HG03439 (cell line): ENCODE data around the gene SLAMF6.
"Not testable (repeated sequence)": the region's sequence is repeated elsewhere in the genome, so short reads cannot be mapped to it uniquely, and the experiment has no call there.

Source experiments
- ATAC-seq: cut with Tn5 transposase; IDR thresholded peaks from one replicate; pipeline ENCODE4 v1.9.1; 2021; ENCODE audit warnings: mild to moderate bottlenecking, moderate library complexity; ENCODE audit not compliant: unreplicated experiment

Gene SLAMF6

GRCh38 chr1:160515908-160516307, 7.1 kb downstream of the SLAMF6 start:
- not testable (repeated sequence) for ATAC-seq

DNA sequence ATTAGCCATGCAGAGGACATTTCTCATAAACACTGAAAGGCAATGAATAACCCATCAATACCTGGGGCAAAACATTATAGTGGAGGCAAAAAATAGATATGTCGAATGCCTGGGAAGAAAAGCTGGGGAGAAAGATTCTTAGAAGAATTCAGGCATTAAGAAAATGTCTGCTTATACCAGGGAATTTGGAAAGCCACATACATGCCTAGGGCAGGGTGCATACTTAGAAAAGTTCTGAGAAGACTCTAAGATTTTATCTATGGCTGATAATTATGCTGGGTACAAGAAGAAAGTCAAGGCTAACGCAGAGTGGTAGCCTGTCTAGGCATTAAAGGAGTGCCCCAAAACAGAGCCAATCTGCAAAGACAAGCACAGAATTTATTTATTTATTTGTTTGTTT, 18.4 kb downstream of the SLAMF6 start:
- ATAC-seq = no peak

DNA sequence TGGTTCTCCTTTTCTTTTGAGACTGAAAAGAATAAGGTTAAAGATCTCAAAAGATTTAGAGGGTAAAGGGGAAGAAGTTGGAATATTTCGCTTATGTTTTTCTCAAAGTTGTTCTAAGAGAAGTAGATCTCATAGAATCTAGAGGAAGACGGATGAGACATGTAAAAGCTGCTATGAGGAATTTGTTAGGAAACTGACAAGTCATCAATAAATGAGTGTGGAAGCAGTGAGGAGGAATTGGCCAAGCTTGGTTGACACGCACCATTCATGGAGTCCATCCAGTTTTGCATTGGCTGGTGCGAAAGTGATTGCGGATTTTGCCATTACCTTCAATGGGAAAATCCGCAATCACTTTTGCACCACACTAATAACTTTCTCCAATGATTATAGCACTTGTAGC, 20.0 kb downstream of the SLAMF6 start:
- ATAC-seq = no peak

DNA sequence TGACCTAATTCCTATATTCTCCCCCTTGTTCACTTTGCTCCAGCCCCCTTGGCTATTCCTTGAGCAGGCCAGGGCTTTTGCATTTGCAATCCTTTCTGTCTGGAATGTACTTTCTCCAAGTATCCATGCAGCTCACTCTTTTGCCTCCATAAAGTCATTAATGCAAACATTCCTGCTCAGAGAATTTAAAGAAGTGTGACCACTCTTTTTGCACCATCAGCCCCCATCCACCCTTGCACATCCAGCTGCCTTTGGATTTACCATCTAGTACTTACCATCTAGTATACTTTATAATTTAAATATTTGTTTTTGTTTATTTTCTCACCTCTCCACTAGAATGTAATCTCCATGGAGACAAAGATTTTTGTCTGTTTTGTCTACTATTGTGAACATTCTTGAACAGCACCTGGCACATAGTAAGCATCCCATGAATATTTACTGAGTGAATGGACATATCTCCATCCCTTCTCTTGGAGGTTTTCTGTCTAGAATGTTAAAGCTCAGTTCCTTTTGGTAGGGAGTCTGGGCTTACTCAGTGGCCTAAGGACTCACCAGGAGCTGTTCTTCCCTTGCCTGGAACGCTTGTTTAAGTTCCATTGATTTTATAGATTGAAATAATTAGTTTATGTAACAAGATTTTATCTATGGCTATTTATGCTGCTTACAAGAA, 22.6 kb downstream of the SLAMF6 start:
- ATAC-seq = no peak

GRCh38 chr1:160499631-160500030, 23.4 kb downstream of the SLAMF6 start:
- no peak for ATAC-seq

DNA sequence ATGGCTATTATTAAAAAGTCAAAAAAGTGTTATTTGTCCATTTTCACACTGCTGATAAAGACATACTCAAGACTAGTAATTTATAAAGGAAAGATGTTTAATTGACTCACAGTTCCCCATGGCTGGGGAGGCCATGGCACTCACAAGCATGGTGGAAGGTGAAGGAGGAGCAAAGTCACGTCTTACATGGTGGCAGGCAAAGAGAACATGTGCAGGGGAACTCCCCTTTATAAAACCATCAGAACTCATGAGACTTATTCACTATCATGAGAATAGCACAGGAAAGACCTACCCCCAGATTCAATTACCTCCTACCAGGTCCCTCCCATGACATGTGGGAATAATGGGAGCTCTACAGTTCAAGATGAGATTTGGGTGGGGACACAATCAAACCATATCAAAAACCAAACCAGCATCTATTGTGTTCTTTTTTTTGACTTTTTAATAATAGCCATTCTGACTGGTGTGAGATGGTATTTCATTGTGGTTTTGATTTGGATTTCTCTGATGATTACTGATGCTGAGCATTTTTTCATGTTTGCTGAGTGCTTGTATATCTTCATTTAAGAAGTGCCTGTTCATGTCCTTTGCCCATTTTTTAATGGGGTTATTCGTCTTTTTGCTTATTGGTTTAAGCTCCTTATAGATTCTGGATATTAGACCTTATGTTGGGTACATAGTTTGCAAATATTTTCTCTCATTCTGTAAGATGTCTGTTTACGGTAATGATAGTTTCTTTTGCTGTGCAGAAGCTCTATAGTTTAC, 24.6 kb downstream of the SLAMF6 start:
- ATAC-seq = not testable (repeated sequence)

- no peak for ATAC-seq
Measured at GRCh38 chr1:160496334-160496733, 26.7 kb downstream of the SLAMF6 start.

DNA sequence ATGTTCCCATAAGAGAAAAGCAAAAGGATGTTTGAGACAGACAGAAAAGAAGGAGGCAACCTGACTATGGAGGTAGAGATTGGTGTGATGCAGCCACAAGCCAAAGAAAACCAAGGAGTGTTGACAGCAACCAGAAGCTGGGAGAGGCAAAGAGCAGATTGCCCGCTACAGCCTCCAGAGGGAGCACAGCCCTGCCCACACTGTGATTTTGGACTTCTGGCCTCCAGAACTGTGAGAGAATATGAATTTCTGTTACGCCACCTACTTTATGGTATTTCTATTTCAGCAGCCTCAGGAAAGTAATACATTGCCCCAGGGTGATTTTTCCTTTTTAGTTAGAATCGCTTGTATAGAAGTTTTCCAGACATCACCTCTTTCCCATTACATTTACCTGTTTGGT, 28.4 kb downstream of the SLAMF6 start:
- no peak for ATAC-seq

DNA sequence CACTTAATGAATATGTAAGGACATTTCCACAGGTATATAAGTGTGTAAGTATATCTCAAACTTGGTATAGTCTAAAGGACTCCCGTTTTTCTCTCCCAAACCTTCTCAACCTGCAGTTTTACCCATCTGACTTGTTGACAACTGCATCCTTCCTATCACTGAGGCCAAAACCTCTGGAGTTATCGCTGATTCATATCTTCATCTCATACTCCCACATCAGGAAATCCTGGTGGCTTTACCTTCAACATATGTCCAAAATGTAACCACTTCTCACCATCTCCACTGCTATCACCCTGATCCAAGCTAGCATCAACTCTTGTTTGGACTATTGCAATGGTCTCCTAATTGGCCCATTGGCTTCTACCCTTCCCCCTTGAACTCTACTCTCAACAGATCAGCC, 30.4 kb downstream of the SLAMF6 start:
- no peak for ATAC-seq

DNA sequence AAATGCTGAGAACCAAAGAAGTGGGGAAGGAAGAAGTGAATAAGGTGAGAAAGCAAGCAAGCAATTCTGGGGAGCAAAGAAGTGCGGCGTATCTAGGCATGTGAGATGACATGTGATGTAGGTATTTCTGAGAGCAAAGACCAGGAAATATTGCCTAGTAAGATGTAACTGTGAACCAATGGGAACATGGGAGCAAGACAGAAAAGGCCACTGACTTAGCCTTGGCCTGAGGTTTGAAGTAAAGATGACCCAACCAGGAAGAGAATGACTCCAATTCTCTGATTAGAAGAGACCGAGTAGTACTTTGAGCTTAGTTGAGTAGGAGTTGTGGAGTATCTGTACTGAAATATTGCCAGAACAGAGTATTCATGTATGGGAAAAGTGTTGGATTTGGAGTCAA, 31.1 kb downstream of the SLAMF6 start:
- no peak for ATAC-seq

- no peak for ATAC-seq
Measured at GRCh38 chr1:160491017-160491416, 32.0 kb downstream of the SLAMF6 start.

GRCh38 chr1:160489513-160490261, 33.4 kb downstream of the SLAMF6 start:
- ATAC-seq = no peak

DNA sequence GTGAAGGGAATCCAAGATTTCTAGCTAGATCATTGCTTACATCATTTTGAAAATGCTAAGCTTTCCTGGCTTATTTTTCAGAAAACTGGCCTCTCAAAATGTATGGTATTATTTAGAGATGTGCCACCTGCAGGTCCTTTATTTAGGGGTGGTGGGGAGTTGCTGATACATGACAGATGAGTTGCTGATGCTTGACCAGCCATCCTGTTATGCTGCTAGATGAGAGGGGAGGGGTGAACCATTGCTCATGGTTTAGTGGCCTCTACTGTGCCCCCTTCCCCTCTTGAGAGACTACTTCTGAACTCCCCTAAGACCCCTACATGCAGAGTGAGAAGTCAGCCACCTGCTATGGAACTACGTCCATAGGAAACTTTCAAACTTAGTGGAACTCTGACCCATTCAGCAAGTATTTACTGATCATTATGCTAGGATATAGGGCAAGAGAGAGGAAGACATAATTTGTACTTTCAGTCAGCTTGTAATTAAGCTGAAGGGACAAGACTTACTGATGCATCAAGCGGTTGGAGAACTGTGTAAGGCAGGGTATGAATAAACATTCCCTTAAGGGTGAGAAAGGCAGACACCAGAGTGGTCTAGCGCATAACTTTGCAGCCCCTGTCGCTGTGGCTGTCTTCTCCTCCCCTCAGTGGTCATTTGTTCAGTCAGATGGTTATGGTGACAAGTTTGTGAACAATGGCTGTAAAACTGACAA, 34.6 kb downstream of the SLAMF6 start:
- no peak for ATAC-seq

GRCh38 chr1:160486453-160486852, 36.6 kb downstream of the SLAMF6 start:
- ATAC-seq = no peak

GRCh38 chr1:160483505-160484185, 39.4 kb downstream of the SLAMF6 start:
- ATAC-seq = no peak

DNA sequence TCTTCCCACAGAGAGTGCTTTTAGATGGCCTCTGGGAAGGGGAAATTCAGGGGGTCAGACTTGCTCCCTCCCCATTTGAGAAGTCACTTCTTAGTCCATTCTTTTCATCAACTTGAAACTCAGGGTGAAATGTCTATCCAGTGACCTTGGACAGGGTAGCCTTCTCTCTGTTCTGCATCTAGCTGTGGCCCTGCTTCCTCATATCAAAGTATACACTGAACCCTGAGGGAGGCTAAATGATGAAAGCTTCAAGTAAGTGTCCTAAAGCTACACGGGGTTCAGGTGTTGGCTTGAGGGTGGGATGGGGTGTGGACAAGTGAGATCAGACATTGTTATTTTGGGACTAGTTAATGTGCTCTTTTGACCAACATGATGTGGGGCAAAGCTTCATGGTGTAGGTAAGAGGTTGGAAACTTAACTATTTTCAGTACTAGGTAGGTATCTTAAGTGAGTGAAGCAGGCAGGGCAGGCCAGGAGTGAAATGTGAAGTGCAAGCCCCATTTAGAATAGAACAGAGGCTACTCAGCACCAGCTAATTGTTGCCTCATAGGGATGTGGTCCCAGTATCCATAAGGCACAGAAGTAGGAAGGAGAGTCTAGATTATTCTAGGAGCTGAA, 41.0 kb downstream of the SLAMF6 start:
- no peak for ATAC-seq

DNA sequence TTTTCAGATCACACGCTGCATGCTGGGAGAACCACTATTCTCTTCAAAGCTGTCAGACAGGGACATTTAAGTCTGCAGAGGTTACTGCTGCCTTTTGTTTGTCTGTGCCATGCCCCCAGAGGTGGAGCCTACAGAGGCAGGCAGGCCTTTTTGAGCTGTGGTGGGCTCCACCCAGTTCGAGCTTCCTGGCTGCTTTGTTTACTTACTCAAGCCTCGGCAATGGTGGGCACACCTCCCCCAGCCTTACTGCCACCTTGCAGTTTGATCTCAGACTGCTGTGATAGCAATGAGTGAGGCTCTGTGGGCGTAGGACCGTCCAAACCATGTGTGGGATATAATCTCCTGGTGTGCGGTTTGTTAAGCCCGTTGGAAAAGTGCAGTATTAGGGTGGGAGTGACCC, 42.3 kb downstream of the SLAMF6 start:
- not testable (repeated sequence) for ATAC-seq

DNA sequence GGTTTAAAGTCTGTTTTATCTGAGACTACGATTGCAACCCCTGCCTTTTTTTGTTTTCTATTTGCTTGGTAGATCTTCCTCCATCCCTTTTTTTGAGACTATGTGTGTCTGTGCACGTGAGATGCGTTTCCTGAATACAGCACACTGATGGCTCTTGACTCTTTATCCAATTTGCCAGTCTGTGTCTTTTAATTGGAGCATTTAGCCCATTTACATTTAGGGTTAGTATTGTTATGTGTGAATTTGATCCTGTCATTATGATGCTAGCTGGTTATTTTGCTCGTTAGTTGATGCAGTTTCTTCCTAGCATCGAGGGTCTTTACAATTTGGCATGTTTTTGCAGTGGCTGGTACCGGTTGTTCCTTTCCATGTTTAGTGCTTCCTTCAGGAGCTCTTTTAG, 44.0 kb downstream of the SLAMF6 start:
- not testable (repeated sequence) for ATAC-seq

- ATAC-seq = no peak
Measured at GRCh38 chr1:160474392-160475242, 48.4 kb downstream of the SLAMF6 start.
